ENCODE data around the gene LRCOL1. TPM values are rescaled to one million over a fixed set of nuclear protein-coding genes. Genes with fewer than 3 reads are reported as not detected.

Gene LRCOL1
- total and polyA plus RNA-seq, 4 donors, result 0.98 to 1.8 (median 1.3) TPM

DNA sequence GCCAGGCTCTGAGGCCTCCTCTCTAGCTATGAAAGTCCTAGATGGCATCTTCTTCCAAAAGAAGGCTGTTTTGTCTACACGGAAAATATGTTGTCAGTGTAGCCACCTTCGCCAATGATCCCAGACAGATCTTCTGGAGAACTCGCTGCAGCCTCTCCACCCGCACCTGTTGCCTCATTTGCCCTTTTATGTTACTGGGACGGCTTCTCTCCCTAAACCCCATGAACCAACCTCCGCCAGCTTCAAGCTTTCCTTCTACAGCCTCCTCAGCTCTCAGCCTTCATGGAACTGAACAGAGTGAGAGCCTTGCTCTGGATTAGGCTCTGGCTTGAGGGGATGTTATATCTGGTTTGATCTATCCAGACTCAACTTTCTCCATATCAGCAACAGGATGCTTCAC, 18.9 kb upstream of the LRCOL1 start:
- DNase-seq (no peak), ATAC-seq (ENCODE audit: insufficient read depth, low FRiP score) (no peak)
- no peaks in the 10 kb centered on the region for H3K4me1 ChIP-seq (ENCODE audit: control insufficient read depth in 5 of 5, insufficient read depth in 5 of 5, low read length in 5 of 5)
- no peak overlapping the region for H3K4me3 ChIP-seq
- no peak overlapping the region for H3K9ac ChIP-seq (ENCODE audit: insufficient read depth in 1 of 2, low read length in 2 of 2)
- TF ChIP-seq, protein P1, sequence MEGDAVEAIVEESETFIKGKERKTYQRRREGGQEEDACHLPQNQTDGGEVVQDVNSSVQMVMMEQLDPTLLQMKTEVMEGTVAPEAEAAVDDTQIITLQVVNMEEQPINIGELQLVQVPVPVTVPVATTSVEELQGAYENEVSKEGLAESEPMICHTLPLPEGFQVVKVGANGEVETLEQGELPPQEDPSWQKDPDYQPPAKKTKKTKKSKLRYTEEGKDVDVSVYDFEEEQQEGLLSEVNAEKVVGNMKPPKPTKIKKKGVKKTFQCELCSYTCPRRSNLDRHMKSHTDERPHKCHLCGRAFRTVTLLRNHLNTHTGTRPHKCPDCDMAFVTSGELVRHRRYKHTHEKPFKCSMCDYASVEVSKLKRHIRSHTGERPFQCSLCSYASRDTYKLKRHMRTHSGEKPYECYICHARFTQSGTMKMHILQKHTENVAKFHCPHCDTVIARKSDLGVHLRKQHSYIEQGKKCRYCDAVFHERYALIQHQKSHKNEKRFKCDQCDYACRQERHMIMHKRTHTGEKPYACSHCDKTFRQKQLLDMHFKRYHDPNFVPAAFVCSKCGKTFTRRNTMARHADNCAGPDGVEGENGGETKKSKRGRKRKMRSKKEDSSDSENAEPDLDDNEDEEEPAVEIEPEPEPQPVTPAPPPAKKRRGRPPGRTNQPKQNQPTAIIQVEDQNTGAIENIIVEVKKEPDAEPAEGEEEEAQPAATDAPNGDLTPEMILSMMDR (IDR thresholded peaks at IDR 0.05; ENCODE audit: control extremely low read depth, extremely low read depth), result no peak
- peaks cover 12 to 46% (median 35%) of the 10 kb centered on the region in 4 donors for H3K36me3 ChIP-seq (ENCODE audit: control insufficient read depth in 4 of 4, insufficient read depth in 4 of 4, low read length in 4 of 4)
- no peaks in the 10 kb centered on the region for H3K27me3 ChIP-seq (ENCODE audit: control insufficient read depth in 3 of 3, insufficient read depth in 3 of 3, low read length in 2 of 3)
- no peaks in the 10 kb centered on the region for H3K9me3 ChIP-seq (ENCODE audit: control insufficient read depth in 4 of 4, insufficient read depth in 3 of 4, low read length in 3 of 4)
- no peak overlapping the region for H3K27ac ChIP-seq (ENCODE audit: low read depth in 1 of 2, low read length in 1 of 2)
- WGBS, 2 donors, result 97 to 98% methylated on average over 6 of the region's 6 CpGs

DNA sequence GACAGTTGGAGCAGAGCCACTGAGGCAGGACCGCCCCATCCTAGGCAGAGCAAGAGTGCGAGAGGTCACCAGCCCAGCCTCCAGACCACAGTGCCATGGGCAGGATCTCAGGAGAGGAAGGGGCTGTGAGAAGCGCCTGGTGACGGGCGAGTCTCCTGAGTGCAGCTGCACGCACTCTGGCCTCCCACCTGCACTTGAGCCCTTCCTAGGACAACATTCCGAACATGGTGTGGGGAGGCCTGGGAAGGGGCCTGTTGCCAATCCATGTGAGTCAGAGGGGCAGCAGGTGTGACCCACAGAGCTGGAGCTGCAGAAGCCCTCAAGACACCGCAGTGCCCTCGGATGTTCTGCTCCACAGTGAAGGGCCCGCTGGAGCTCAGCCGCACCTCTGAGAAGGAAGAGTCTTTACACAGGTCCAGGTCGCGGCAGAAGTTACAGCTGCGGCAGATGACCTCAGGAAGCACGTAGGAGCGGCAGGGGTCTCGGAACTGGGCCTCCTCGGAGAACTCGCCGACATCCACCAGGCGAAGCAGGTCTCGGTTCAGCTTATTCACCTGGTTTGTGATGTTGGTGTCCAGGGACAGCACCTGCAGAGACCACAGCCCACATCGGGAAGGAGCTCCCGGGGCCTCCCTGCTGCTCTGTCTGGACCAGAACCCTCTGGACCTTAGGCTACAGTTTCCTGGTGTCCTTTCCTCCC, 15.5 kb upstream of the LRCOL1 start:
- DNase-seq (no peak), ATAC-seq (ENCODE audit: insufficient read depth, low FRiP score) (no peak)
- H3K4me3 ChIP-seq, result no peak overlapping the region
- H3K27ac ChIP-seq (ENCODE audit: low read depth in 1 of 2, low read length in 1 of 2), result no peak overlapping the region
- H3K27me3 ChIP-seq (ENCODE audit: control insufficient read depth in 3 of 3, insufficient read depth in 3 of 3, low read length in 2 of 3), result no peaks in the 10 kb centered on the region
- TF ChIP-seq, protein P1 (IDR thresholded peaks at IDR 0.05; ENCODE audit: control extremely low read depth, extremely low read depth), result no peak
- H3K4me1 ChIP-seq (ENCODE audit: control insufficient read depth in 5 of 5, insufficient read depth in 5 of 5, low read length in 5 of 5), result peaks cover 0 to 11% (median 7%) of the 10 kb centered on the region in 5 donors
- no peak overlapping the region for H3K9ac ChIP-seq (ENCODE audit: insufficient read depth in 1 of 2, low read length in 2 of 2)
- H3K36me3 ChIP-seq (ENCODE audit: control insufficient read depth in 4 of 4, insufficient read depth in 4 of 4, low read length in 4 of 4), result peaks cover 8 to 27% (median 18%) of the 10 kb centered on the region in 4 donors
- 96 to 97% methylated on average over 22 to 24 of the region's 24 CpGs for WGBS, 2 donors
- H3K9me3 ChIP-seq (ENCODE audit: control insufficient read depth in 4 of 4, insufficient read depth in 3 of 4, low read length in 3 of 4), result no peaks in the 10 kb centered on the region

DNA sequence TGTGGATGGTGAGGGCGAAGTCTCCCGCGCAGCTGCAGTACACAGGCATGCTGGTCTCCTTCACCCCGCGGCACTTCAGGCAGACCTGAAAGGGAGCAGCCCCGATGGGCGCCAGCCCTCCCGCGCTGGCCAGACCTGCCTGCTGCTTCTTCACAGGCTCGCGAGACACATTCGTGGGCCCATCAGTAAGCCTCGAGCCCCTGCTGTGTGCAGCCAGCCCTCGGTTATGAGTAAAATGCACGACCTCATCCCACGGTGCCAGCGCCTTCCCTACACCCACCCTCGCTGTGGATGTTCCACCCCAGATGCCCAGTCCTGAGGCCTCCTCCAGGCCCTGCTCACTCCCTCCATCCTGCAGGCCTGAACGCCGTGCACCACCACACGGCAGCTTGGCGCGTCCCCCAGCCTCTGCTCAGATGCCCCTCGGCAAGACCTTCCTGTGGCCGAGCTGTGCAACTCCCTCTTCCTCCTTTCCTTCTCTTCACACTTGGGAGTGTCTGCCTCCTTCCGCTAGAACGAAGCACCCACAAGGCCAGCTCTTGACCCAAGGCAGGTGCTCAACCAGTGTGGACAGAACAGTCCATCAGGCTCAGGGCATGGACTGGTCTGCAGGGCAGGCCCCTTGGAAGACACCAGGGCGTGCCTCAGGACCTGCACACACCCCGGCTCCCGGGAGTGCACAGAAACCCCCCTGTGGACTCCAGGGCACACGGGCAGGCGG, 14.7 kb upstream of the LRCOL1 start:
- TF ChIP-seq, protein P1 (IDR thresholded peaks at IDR 0.05; ENCODE audit: control extremely low read depth, extremely low read depth), result no peak
- no peaks in the 10 kb centered on the region for H3K27me3 ChIP-seq (ENCODE audit: control insufficient read depth in 3 of 3, insufficient read depth in 3 of 3, low read length in 2 of 3)
- H3K27ac ChIP-seq (ENCODE audit: low read depth in 1 of 2, low read length in 1 of 2), result no peak overlapping the region
- H3K4me1 ChIP-seq (ENCODE audit: control insufficient read depth in 5 of 5, insufficient read depth in 5 of 5, low read length in 5 of 5), result peaks cover 0 to 11% (median 7%) of the 10 kb centered on the region in 5 donors
- WGBS, 2 donors, result 91% methylated on average over 32 of the region's 32 CpGs
- no peak overlapping the region for H3K9ac ChIP-seq (ENCODE audit: insufficient read depth in 1 of 2, low read length in 2 of 2)
- H3K4me3 ChIP-seq, result no peak overlapping the region
- ATAC-seq (ENCODE audit: insufficient read depth, low FRiP score), result no peak
- H3K9me3 ChIP-seq (ENCODE audit: control insufficient read depth in 4 of 4, insufficient read depth in 3 of 4, low read length in 3 of 4), result no peaks in the 10 kb centered on the region
- H3K36me3 ChIP-seq (ENCODE audit: control insufficient read depth in 4 of 4, insufficient read depth in 4 of 4, low read length in 4 of 4), result peaks cover 6 to 26% (median 13%) of the 10 kb centered on the region in 4 donors
- DNase-seq, result no peak

Measured in lung (tissue), 12 donors.